Left kidney (tissue), 2 donors: ENCODE results near the gene TTC9C. TPM values are rescaled to one million over a fixed set of nuclear protein-coding genes. Genes with fewer than 3 reads are reported as not detected.
"Not testable (repeated sequence)": the region's sequence is repeated elsewhere in the genome, so short reads cannot be mapped to it uniquely, and the experiment has no call there.

Experiments
- DNase-seq: peaks from one replicate; pipeline ENCODE4 v3.0.0-alpha.2; 2013
- polyA plus RNA-seq: library from polyadenylated mRNA; unstranded; fragments of 120-200 nt; gene quantifications from one replicate; pipeline ENCODE4 v1.2.1, GENCODE V29; 2013; ENCODE audit not compliant: insufficient read length

Gene TTC9C
- polyA plus RNA-seq, 1 donor, result 43.1 TPM

- no peak for DNase-seq
Observed at GRCh38 chr11:62708392-62708791, 19.9 kb upstream of the TTC9C start.

GRCh38 chr11:62708793-62709192 is 19.5 kb upstream of the TTC9C start:
- DNase-seq, result no peak

GRCh38 chr11:62709247-62710000 is 18.9 kb upstream of the TTC9C start:
- DNase-seq, result peak; percentile 99

- no peak for DNase-seq
Observed at GRCh38 chr11:62710001-62710345, 18.3 kb upstream of the TTC9C start.

GRCh38 chr11:62712276-62712812 is 15.9 kb upstream of the TTC9C start:
- DNase-seq, result no peak

GRCh38 chr11:62712861-62713260 is 15.4 kb upstream of the TTC9C start:
- DNase-seq, result no peak

- no peak for DNase-seq
Observed at GRCh38 chr11:62713343-62713742, 14.9 kb upstream of the TTC9C start.

- DNase-seq, result no peak
Observed at GRCh38 chr11:62715150-62716130, 12.8 kb upstream of the TTC9C start.

GRCh38 chr11:62716206-62716605 is 12.1 kb upstream of the TTC9C start:
- no peak for DNase-seq

GRCh38 chr11:62716816-62717215 is 11.5 kb upstream of the TTC9C start:
- no peak for DNase-seq

GRCh38 chr11:62719302-62719978 is 8.8 kb upstream of the TTC9C start:
- DNase-seq, result no peak

GRCh38 chr11:62721994-62722393 is 6.3 kb upstream of the TTC9C start:
- DNase-seq, result no peak

GRCh38 chr11:62724171-62724570 is 4.1 kb upstream of the TTC9C start:
- DNase-seq, result no peak

- DNase-seq, result no peak
Observed at GRCh38 chr11:62725646-62726045, 2.6 kb upstream of the TTC9C start.

GRCh38 chr11:62726156-62726914 is 2.0 kb upstream of the TTC9C start:
- DNase-seq, result no peak

- no peak for DNase-seq
Observed at GRCh38 chr11:62726915-62727164, 1.4 kb upstream of the TTC9C start.

- DNase-seq, result peak; percentile 99
Observed at GRCh38 chr11:62727165-62727871, 968 bp upstream of the TTC9C start, which contains the start of gene HNRNPUL2. Gene HNRNPUL2, minus strand, starts transcription at chr11:62727457. Its CDS starts 301 bp downstream, at chr11:62727156.

GRCh38 chr11:62727872-62728170 is 465 bp upstream of the TTC9C start:
- DNase-seq, result peak; percentile 98

- not testable (repeated sequence) for DNase-seq
Observed at GRCh38 chr11:62730076-62730475, 1.8 kb downstream of the TTC9C start.

- no peak for DNase-seq
Observed at GRCh38 chr11:62732830-62733229, 4.5 kb downstream of the TTC9C start.

GRCh38 chr11:62737196-62737595 is 8.9 kb downstream of the TTC9C start:
- DNase-seq, result no peak
